GM23338 (cell line): Measurements from ENCODE around the gene SORT1. TPM values are rescaled to one million over a fixed set of nuclear protein-coding genes. Genes with fewer than 3 reads are reported as not detected.
"Not testable (repeated sequence)": the region's sequence is repeated elsewhere in the genome, so short reads cannot be mapped to it uniquely, and the experiment has no call there.

Experiments used
- ATAC-seq: fragments of 200-7000 bp; cut with Tn5 transposase; 3 replicates; pipeline ENCODE4 v1.9.1; 2020
- DNase-seq: peaks from one replicate; pipeline ENCODE4 v3.0.0-alpha.2; 2015; ENCODE audit warnings: low spot score
- H2AFZ ChIP-seq: fragments of 200-600 bp; sonication (generic); 2 replicates; pipeline ENCODE4 v1.8.0; 2016; ENCODE audit warnings: antibody characterized with exemption, mild to moderate bottlenecking, moderate library complexity
- H3F3A ChIP-seq: fragments of 200-600 bp; sonication (generic); replicated peaks from 2 replicates; pipeline ENCODE4 v1.8.0; 2017; ENCODE audit warnings: antibody characterized with exemption, mixed run types, low read depth
- H3K27ac ChIP-seq: fragments of 200-600 bp; sonication (generic); 2 replicates; pipeline ENCODE4 v1.6.1; 2016; ENCODE audit warnings: low read depth
- H3K27me3 ChIP-seq: fragments of 200-600 bp; sonication (generic); 2 replicates; pipeline ENCODE4 v1.8.0; 2016; ENCODE audit warnings: mild to moderate bottlenecking, mixed run types, moderate library complexity; ENCODE audit not compliant: insufficient read depth
- H3K36me3 ChIP-seq: fragments of 200-600 bp; sonication (generic); 2 replicates; pipeline ENCODE4 v1.8.0; 2016; ENCODE audit warnings: mild to moderate bottlenecking; ENCODE audit not compliant: insufficient read depth
- H3K4me1 ChIP-seq: fragments of 200-600 bp; sonication (generic); 2 replicates; pipeline ENCODE4 v1.8.0; 2016; ENCODE audit warnings: mild to moderate bottlenecking, moderate library complexity; ENCODE audit not compliant: insufficient read depth
- H3K4me2 ChIP-seq: fragments of 200-600 bp; sonication (generic); 2 replicates; pipeline ENCODE4 v1.7.1; 2017; ENCODE audit warnings: mixed run types
- H3K4me3 ChIP-seq: fragments of 200-600 bp; sonication (generic); 2 replicates; pipeline ENCODE4 v1.6.1; 2016; ENCODE audit warnings: mixed run types
- H3K79me2 ChIP-seq: fragments of 200-600 bp; sonication (generic); replicated peaks from 2 replicates; pipeline ENCODE4 v1.8.0; 2017; ENCODE audit warnings: mild to moderate bottlenecking; ENCODE audit not compliant: insufficient read depth
- H3K9me2 ChIP-seq: fragments of 200-600 bp; sonication (generic); 2 replicates; pipeline ENCODE4 v1.8.0; 2017; ENCODE audit not compliant: insufficient read depth
- H4K20me1 ChIP-seq: fragments of 200-600 bp; sonication (generic); replicated peaks from 2 replicates; pipeline ENCODE4 v1.8.0; 2017; ENCODE audit warnings: mild to moderate bottlenecking; ENCODE audit not compliant: insufficient read depth
- H3K27ac Mint-ChIP-seq: 2 replicates; pipeline ENCODE4 v1.8.0; 2020; ENCODE audit warnings: inconsistent platforms, mild to moderate bottlenecking, moderate library complexity, mixed read lengths
- H3K27me3 Mint-ChIP-seq: 3 replicates; pipeline ENCODE4 v1.8.0; 2022; ENCODE audit warnings: low read depth, mild to moderate bottlenecking, moderate library complexity, mixed read lengths, inconsistent platforms; ENCODE audit not compliant: insufficient read depth, poor library complexity
- H3K36me3 Mint-ChIP-seq: 3 replicates; pipeline ENCODE4 v1.8.0; 2021; ENCODE audit warnings: low read depth, mild to moderate bottlenecking, inconsistent platforms, moderate library complexity, mixed read lengths
- H3K4me1 Mint-ChIP-seq: 3 replicates; pipeline ENCODE4 v1.8.0; 2020; ENCODE audit warnings: mild to moderate bottlenecking, inconsistent platforms, mixed read lengths
- H3K4me3 Mint-ChIP-seq: 3 replicates; pipeline ENCODE4 v1.8.0; 2021; ENCODE audit warnings: moderate library complexity, mild to moderate bottlenecking, inconsistent platforms, mixed read lengths
- H3K9me3 Mint-ChIP-seq: 3 replicates; pipeline ENCODE4 v1.8.0; 2020; ENCODE audit warnings: moderate library complexity, mild to moderate bottlenecking, inconsistent platforms, mixed read lengths
- CREB1 ChIP-seq: fragments of 250-450 bp; sonication (Bioruptor Pico); IDR thresholded peaks from 2 replicates; pipeline ENCODE4 v1.5.0; 2020; ENCODE audit warnings: low read depth, mild to moderate bottlenecking, moderate library complexity
- EZH2 ChIP-seq: fragments of 200-600 bp; sonication (generic); IDR thresholded peaks from one replicate; pipeline ENCODE4 v1.8.0; 2017; ENCODE audit warnings: antibody characterized with exemption, mild to moderate bottlenecking, low read depth; ENCODE audit not compliant: unreplicated experiment
- JUNB ChIP-seq: IDR thresholded peaks from one replicate; pipeline ENCODE4 v1.6.1; 2016; ENCODE audit warnings: antibody characterized with exemption; ENCODE audit not compliant: unreplicated experiment
- NANOG ChIP-seq: IDR thresholded peaks from 2 replicates; pipeline ENCODE4 v1.6.1; 2016; ENCODE audit warnings: antibody characterized with exemption, borderline replicate concordance
- POLR2AphosphoS5 ChIP-seq: IDR thresholded peaks from 2 replicates; pipeline ENCODE4 v1.6.1; 2016; ENCODE audit warnings: antibody characterized with exemption, low read depth
- ZNF331 ChIP-seq: fragments of 250-450 bp; sonication (Bioruptor Pico); IDR thresholded peaks from 2 replicates; pipeline ENCODE4 v1.5.0; 2020; ENCODE audit warnings: low read depth, mild to moderate bottlenecking, moderate library complexity
- long read RNA-seq: library from polyadenylated mRNA; unstranded; transcript quantifications from one replicate; pipeline ENCODE4 v2.0.0, GENCODE V29; 2020; ENCODE audit not compliant: unreplicated experiment
- polyA plus RNA-seq: library from polyadenylated mRNA; unstranded; fragments of >200 nt; fragmentation: Nextera tagmentation; extraction: Ambion mirVana; gene quantifications from 2 replicates; pipeline ENCODE4 v1.2.1, GENCODE V29; 2016
- total RNA-seq: library from RNA; depleted of rRNA; stranded (reverse); fragments of >200 nt; shearing (Covaris generic); gene quantifications from 2 replicates; pipeline ENCODE4 v1.2.3, GENCODE V29; 2014; rRNA removed
- TF ChIP-seq, protein P1 (sequence below), 2 experiments: fragments of 200-600 bp in 1 of 2; sonication (generic) in 1 of 2; conservative IDR thresholded peaks; 2 replicates each; pipeline versions ENCODE4 v1.5.1 to v1.6.1; 2016 to 2017; ENCODE audit warnings: antibody characterized with exemption in 2 of 2, low read depth in 2 of 2, mild to moderate bottlenecking in 2 of 2, moderate library complexity in 1 of 2

The SORT1 gene
- total RNA-seq: 51.7 and 55.4 TPM in 2 replicates
- polyA plus RNA-seq: 10.3 and 10.9 TPM in 2 replicates
- long read RNA-seq, full-length matches to known transcripts: 3 of 6 reads
- long read RNA-seq, partial matches to known transcripts: 0 of 6 reads
- long read RNA-seq, other reads (novel, unspliced or antisense): 3 of 6 reads

GRCh38 chr1:109397581-109398342 is at the start of gene SORT1:
TSS of gene SORT1 (minus strand) at chr1:109397918. CDS start at chr1:109397892, 26 bp downstream.
- H3K36me3 Mint-ChIP-seq: peaks cover 4% of the 10 kb centered on the region
- Histone ChIP-seq H3K4me2 (peak within 1 kb of the TSS; percentile 92), H3K36me3 (no peaks in the 10 kb centered on the region), H3K27ac (peak within 1 kb of the TSS; percentile 98), H2AFZ (peak within 1 kb of the TSS; percentile 74), H3K79me2 (peaks cover 42% of the 10 kb centered on the region), H3K9me2 (no peaks in the 10 kb centered on the region), H3K4me3 (peak within 1 kb of the TSS; percentile 71), H4K20me1 (peaks cover 3% of the 10 kb centered on the region), H3K4me1 (peaks cover 20% of the 10 kb centered on the region), H3F3A (peaks cover 9% of the 10 kb centered on the region), H3K27me3 (no peaks in the 10 kb centered on the region)
- peaks cover 36% of the 10 kb centered on the region for H3K4me1 Mint-ChIP-seq
- ATAC-seq (peak; percentile 96), DNase-seq (peak; percentile 99)
- no peaks in the 10 kb centered on the region for H3K9me3 Mint-ChIP-seq
- TF ChIP-seq EZH2 (no peak), NANOG (no peak), CREB1 (peak; percentile 89), ZNF331 (no peak), POLR2AphosphoS5 (peak; percentile 69), JUNB (no peak)
- TF ChIP-seq, protein P1, sequence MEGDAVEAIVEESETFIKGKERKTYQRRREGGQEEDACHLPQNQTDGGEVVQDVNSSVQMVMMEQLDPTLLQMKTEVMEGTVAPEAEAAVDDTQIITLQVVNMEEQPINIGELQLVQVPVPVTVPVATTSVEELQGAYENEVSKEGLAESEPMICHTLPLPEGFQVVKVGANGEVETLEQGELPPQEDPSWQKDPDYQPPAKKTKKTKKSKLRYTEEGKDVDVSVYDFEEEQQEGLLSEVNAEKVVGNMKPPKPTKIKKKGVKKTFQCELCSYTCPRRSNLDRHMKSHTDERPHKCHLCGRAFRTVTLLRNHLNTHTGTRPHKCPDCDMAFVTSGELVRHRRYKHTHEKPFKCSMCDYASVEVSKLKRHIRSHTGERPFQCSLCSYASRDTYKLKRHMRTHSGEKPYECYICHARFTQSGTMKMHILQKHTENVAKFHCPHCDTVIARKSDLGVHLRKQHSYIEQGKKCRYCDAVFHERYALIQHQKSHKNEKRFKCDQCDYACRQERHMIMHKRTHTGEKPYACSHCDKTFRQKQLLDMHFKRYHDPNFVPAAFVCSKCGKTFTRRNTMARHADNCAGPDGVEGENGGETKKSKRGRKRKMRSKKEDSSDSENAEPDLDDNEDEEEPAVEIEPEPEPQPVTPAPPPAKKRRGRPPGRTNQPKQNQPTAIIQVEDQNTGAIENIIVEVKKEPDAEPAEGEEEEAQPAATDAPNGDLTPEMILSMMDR (conservative IDR thresholded peaks at IDR 0.05; ENCODE audit: low read depth in 2 of 2): peak in 1 of 2 experiments; percentile 62; a peak in 3 of 4 replicates
- peak within 1 kb of the TSS; percentile 94 for H3K4me3 Mint-ChIP-seq
- H3K27ac Mint-ChIP-seq: peak within 1 kb of the TSS; percentile 97
- peaks cover 15% of the 10 kb centered on the region for H3K27me3 Mint-ChIP-seq

DNA sequence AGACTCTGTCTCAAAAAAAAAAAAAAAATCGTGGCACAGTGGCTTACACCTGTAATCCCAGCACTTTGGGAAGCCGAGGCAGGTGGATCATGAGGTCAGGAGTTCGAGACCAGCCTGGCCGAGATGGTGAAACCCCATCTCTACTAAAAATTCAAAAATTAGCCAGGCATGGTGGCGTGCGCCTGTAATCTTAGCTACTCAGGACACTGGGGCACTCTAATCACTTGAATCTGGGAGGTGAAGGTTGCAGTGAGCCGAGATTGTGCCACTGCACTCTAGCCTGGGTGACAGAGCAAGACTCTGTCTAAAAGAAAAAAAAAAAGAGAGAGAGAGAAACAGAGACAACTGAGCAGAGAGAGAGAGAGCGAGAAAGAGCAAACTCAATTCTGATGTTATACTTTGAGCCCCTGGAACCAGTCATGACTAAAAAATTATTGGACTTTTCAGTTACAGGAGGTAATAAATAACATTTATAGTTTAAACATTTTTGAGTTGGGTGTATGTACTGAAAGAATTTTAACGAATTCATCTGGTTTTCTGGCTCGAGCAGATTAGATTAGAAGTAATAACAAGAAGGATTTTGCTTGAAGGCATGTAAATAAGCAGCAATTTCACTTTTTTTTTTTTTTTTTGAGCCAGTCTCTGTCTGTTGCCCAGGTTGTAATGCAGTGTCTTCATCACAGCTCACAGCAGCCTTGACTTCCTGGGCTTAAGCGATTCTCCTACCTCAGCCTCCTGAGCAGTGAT is 48.4 kb upstream of the SORT1 start:
- not testable (repeated sequence) for H3K4me1 ChIP-seq, H2AFZ ChIP-seq, H3K4me3 ChIP-seq, H3K79me2 ChIP-seq, H3K36me3 Mint-ChIP-seq, H3K36me3 ChIP-seq, ATAC-seq, H3K4me3 Mint-ChIP-seq, H3K4me2 ChIP-seq, DNase-seq, H3K27ac ChIP-seq, H3K27me3 ChIP-seq, H3K27me3 Mint-ChIP-seq, H3F3A ChIP-seq, H3K9me2 ChIP-seq, H3K4me1 Mint-ChIP-seq, H4K20me1 ChIP-seq, H3K9me3 Mint-ChIP-seq, H3K27ac Mint-ChIP-seq
